OCI-LY1 (cell line): Measurements from ENCODE around the gene CPNE5.

Experiments used
- CTCF ChIP-seq: fragments of 200-600 bp; sonication (generic), shearing (Covaris generic); IDR thresholded peaks from 2 replicates; pipeline ENCODE4 v1.5.1; 2017; ENCODE audit warnings: mild to moderate bottlenecking, antibody characterized with exemption, low read length, moderate library complexity, mixed read lengths
- EZH2 ChIP-seq: fragments of 200-600 bp; sonication (generic), shearing (Covaris generic); IDR thresholded peaks from 2 replicates; pipeline ENCODE4 v1.8.0; 2017; ENCODE audit warnings: borderline replicate concordance, mixed run types, mild to moderate bottlenecking, antibody characterized with exemption, low read length, moderate library complexity, mixed read lengths

DNA sequence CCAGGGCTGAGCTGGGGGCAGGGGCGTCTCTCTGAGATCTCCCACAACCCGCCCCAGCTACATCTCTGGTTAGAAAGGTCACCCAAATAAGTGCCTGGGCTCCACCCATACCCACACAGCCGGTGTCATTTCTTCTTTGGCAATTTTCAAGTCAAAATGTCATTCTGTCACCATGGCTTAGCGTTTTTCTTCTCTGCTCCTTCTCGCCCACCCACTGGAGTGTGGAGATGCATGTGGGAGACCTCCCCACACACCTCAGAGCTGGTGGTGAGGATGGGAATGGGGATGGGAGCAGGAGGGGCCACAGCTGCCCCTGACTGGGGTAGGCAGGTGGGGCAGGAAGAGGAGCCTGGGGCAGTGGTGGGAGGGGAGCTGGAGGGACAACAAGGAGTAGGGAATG lies 63.1 kb downstream of the CPNE5 start:
- no peak for TF ChIP-seq CTCF
- TF ChIP-seq EZH2 = no peak
